Retinal pigment epithelial cell (primary cell): Measurements from ENCODE around the gene DDIT3.

Experiments used
- DNase-seq: peaks from one replicate; pipeline ENCODE4 v3.0.0-alpha.2; 2010; ENCODE audit warnings: low read depth
- H3K4me3 ChIP-seq: 2 replicates; pipeline ENCODE4 v1.5.1; 2011; ENCODE audit warnings: mild to moderate bottlenecking, low read length, control low read depth, moderate library complexity
- TF ChIP-seq, protein P1 (sequence below): conservative IDR thresholded peaks from 2 replicates; pipeline ENCODE4 v1.5.1; 2011; ENCODE audit warnings: low read depth, low read length, control low read depth, inconsistent platforms

Gene DDIT3

GRCh38 chr12:57539134-57539768 lies 18.9 kb upstream of the DDIT3 start:
- DNase-seq, result no peak
- TF ChIP-seq, protein P1, sequence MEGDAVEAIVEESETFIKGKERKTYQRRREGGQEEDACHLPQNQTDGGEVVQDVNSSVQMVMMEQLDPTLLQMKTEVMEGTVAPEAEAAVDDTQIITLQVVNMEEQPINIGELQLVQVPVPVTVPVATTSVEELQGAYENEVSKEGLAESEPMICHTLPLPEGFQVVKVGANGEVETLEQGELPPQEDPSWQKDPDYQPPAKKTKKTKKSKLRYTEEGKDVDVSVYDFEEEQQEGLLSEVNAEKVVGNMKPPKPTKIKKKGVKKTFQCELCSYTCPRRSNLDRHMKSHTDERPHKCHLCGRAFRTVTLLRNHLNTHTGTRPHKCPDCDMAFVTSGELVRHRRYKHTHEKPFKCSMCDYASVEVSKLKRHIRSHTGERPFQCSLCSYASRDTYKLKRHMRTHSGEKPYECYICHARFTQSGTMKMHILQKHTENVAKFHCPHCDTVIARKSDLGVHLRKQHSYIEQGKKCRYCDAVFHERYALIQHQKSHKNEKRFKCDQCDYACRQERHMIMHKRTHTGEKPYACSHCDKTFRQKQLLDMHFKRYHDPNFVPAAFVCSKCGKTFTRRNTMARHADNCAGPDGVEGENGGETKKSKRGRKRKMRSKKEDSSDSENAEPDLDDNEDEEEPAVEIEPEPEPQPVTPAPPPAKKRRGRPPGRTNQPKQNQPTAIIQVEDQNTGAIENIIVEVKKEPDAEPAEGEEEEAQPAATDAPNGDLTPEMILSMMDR, result no peak
- H3K4me3 ChIP-seq, result no peak overlapping the region

DNA sequence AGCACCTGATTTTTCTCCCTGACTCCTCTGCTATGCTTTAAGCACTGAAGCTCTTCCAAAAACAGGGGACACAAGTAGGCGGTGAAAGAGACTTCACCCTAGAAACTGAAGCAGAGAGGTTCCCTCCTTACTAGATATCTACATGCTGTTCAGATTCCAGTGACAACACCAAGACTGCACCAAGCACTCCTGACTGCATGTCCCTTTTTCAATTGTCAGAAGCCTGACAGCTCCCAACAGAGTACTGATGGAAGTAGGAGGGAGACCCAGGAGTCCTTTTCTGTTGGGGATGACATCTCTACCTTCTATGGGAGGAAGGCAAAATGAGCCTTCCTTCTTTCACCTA lies 16.3 kb upstream of the DDIT3 start:
- no peak for DNase-seq
- TF ChIP-seq, protein P1, result no peak
- no peak overlapping the region for H3K4me3 ChIP-seq

- TF ChIP-seq, protein P1, result no peak
- H3K4me3 ChIP-seq, result no peak overlapping the region
- no peak for DNase-seq
These were observed 15.7 kb upstream of the DDIT3 start for GRCh38 chr12:57535764-57536596.

DNA sequence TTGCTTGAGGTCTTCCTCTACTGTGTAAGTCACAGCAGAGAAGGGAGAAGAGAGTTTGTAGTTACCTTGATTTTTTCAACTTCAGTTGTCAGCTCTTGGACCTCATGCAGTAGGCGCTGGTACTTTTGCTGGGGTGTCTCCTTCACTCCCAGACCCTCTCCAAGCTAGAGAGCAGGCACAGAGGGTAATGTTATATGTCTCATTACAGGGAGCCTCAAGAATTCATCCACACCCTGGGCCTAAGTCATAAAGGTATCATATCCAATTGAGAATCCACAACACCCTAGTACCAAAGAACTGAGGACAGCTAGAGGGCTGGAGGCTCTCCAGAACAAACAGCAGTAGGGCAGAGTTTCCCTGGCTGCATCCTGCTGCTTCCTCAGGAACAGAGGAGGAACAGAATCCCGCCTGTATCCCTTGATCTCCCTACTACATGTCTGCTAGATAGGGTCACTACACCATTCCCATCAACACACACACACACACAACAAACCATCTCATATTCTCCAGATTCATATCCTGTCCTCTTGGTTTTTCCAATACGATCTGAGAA lies 14.8 kb upstream of the DDIT3 start:
- no peak overlapping the region for H3K4me3 ChIP-seq
- TF ChIP-seq, protein P1, result no peak
- no peak for DNase-seq

GRCh38 chr12:57534250-57534649 lies 13.9 kb upstream of the DDIT3 start:
- no peak overlapping the region for H3K4me3 ChIP-seq
- DNase-seq, result no peak
- TF ChIP-seq, protein P1, result no peak

DNA sequence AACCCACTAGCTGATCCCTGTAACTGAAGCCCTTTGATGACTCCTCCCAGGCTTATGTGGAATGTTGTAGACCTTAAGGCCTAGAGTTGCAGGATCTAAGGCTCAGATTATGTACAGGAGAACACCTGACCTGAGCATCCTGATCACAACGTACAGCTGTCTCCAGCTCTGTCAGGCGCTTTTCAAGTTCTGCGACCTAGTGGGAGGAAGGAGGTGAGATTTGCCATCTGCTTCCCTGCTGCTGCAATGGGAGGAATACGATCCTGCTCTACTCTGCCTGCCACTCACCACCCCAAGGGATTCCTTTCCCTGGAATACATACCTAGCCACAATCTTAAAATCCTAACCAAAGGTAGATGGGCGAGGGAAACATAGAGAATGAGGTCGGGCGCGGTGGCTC lies 12.8 kb upstream of the DDIT3 start:
- TF ChIP-seq, protein P1, result no peak
- no peak overlapping the region for H3K4me3 ChIP-seq
- no peak for DNase-seq
